Fibroblast of the conjunctiva (primary cell): ENCODE results near the gene ERICH4.
A peak's percentile ranks its signal among the peaks of the same experiment; 100 is the strongest.

ENCODE experiments used
- DNase-seq: peaks from one replicate; pipeline ENCODE4 v3.0.0-alpha.2; 2010; ENCODE audit warnings: low read depth

ERICH4 gene

GRCh38 chr19:41414461-41414860 is 28.5 kb upstream of the ERICH4 start:
- DNase-seq = no peak

- DNase-seq = no peak
Measured at GRCh38 chr19:41415154-41415571, 27.8 kb upstream of the ERICH4 start.

- no peak for DNase-seq
Measured at GRCh38 chr19:41416194-41416674, 26.7 kb upstream of the ERICH4 start.

GRCh38 chr19:41420101-41420880 is 22.7 kb upstream of the ERICH4 start:
- no peak for DNase-seq

GRCh38 chr19:41421314-41421713 is 21.6 kb upstream of the ERICH4 start:
- no peak for DNase-seq

GRCh38 chr19:41421973-41422372 is 21.0 kb upstream of the ERICH4 start:
- DNase-seq = no peak

GRCh38 chr19:41422456-41422855 is 20.5 kb upstream of the ERICH4 start:
- DNase-seq = no peak

GRCh38 chr19:41422955-41423354 is 20.0 kb upstream of the ERICH4 start:
- no peak for DNase-seq

- no peak for DNase-seq
Measured at GRCh38 chr19:41424335-41425173, 18.4 kb upstream of the ERICH4 start.

GRCh38 chr19:41425174-41426115 is 17.5 kb upstream of the ERICH4 start:
- no peak for DNase-seq

- DNase-seq = no peak
Measured at GRCh38 chr19:41426116-41426841, 16.7 kb upstream of the ERICH4 start.

- peak; percentile 43 for DNase-seq
Measured at GRCh38 chr19:41426952-41427646, 15.9 kb upstream of the ERICH4 start, which contains the start of gene B3GNT8. B3GNT8 (minus strand) TSS chr19:41427374; CDS start chr19:41426778, 596 bp downstream.

- DNase-seq = no peak
Measured at GRCh38 chr19:41427647-41428480, 15.1 kb upstream of the ERICH4 start.

GRCh38 chr19:41428481-41428859 is 14.5 kb upstream of the ERICH4 start:
- no peak for DNase-seq

- DNase-seq = no peak
Measured at GRCh38 chr19:41430922-41431321, 12.0 kb upstream of the ERICH4 start.

GRCh38 chr19:41431426-41432386 is 11.2 kb upstream of the ERICH4 start:
- peak; percentile 18 for DNase-seq

GRCh38 chr19:41433171-41433570 is 9.8 kb upstream of the ERICH4 start:
- no peak for DNase-seq

GRCh38 chr19:41434450-41434849 is 8.5 kb upstream of the ERICH4 start:
- DNase-seq = no peak
